Measurements from ENCODE around the gene RNF123. TPM values are rescaled to one million over a fixed set of nuclear protein-coding genes. Genes with fewer than 3 reads are reported as not detected.

RNF123 gene
- total RNA-seq, 3 donors from 2014 or later (not counting 1 experiment from before 2014, with no cell fraction given): 48.5 to 58.7 (median 55.6) TPM

DNA sequence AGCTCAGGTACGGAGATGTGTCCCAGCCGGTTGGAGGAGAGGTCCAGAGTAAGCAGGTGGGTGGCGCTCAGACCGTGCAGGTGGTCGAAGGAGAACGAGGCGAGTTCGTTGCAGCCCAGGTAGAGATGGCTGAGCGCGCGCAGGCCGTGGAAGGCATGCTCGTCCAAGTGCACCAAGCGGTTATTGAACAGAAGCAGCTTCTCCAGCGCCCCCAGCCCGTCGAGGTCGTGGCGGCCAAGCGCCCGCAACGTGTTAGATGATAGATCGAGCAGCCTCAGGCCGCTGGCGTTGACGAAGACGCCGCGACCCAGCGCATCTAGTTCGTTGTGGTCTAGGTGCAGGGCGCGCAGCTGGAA lies 29.5 kb downstream of the RNF123 start:
- Mint-ChIP-seq H3K27me3 (ENCODE audit: low read depth in 2 of 2) (no peaks in the 10 kb centered on the region), H3K36me3 (no peaks in the 10 kb centered on the region), H3K4me1 (peaks cover 27 to 42% of the 10 kb centered on the region in 2 donors), H3K4me3 (peak overlapping the region; percentile 93), H3K27ac (peak overlapping the region; percentile 87 to 93), H3K9me3 (no peaks in the 10 kb centered on the region)
- no peak for ATAC-seq
- H3K27me3 ChIP-seq (ENCODE audit: control insufficient read depth, insufficient read depth, low read length): no peaks in the 10 kb centered on the region
- intact Hi-C loops (cut with micrococcal nuclease): loop anchor here (1.0 to 2.0 kb wide), 2 partner anchors 30 to 67 kb away; partner anchors contain the start of genes IP6K1, MST1 and RNF123
- peak overlapping the region; percentile 75 for H3K4me3 ChIP-seq (ENCODE audit: low read length)
- H3K4me1 ChIP-seq (ENCODE audit: control insufficient read depth, insufficient read depth, low read length): peaks cover 39% of the 10 kb centered on the region
- no peak for DNase-seq
- TF ChIP-seq, protein P1, sequence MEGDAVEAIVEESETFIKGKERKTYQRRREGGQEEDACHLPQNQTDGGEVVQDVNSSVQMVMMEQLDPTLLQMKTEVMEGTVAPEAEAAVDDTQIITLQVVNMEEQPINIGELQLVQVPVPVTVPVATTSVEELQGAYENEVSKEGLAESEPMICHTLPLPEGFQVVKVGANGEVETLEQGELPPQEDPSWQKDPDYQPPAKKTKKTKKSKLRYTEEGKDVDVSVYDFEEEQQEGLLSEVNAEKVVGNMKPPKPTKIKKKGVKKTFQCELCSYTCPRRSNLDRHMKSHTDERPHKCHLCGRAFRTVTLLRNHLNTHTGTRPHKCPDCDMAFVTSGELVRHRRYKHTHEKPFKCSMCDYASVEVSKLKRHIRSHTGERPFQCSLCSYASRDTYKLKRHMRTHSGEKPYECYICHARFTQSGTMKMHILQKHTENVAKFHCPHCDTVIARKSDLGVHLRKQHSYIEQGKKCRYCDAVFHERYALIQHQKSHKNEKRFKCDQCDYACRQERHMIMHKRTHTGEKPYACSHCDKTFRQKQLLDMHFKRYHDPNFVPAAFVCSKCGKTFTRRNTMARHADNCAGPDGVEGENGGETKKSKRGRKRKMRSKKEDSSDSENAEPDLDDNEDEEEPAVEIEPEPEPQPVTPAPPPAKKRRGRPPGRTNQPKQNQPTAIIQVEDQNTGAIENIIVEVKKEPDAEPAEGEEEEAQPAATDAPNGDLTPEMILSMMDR (IDR thresholded peaks at IDR 0.05): no peak
- no peak overlapping the region for H3K27ac ChIP-seq (ENCODE audit: low read length)
- H3K9me3 ChIP-seq (ENCODE audit: control insufficient read depth, insufficient read depth, low read length): no peaks in the 10 kb centered on the region
- WGBS (ENCODE audit: insufficient coverage): 19% methylated on average over 33 of the region's 33 CpGs
- H3K36me3 ChIP-seq (ENCODE audit: control insufficient read depth, insufficient read depth, low read length): peaks cover 10% of the 10 kb centered on the region

DNA sequence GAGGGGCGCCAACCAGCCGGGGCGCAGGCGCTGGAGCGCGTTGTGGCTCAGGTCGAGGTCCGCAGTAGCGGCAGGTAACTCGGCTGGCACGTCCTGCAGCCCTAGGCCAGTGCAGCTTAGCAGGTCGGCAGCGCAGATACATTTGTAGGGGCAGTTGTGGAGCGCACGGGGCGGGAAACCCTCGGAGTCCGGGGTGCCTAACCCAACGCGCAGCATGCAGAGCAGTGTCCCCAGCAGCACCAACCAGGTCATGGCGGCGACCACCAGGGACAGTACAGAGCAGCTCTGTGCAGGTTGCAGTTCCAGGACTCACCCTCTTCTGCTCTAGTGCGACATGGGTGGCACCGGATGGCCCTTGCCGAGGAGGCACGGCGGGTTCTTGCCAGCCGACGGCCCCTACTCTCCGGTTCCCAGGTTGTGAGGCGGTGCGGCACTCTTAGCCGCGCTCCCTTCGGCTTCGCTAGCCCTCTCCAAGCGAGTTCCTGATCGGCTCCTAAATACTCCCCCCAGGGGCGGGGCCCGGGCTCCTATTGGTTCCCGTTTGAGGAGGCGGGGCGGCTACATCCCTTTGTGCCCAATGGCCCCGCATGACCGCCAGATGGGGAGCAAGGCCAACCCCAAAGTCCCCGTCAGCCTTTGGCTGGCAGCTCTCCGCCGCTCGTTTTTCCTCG lies 30.0 kb downstream of the RNF123 start, which contains the start of gene AMIGO3:
AMIGO3 (minus strand) TSS at position 471 of the 671 bp plus-strand sequence; CDS start at position 252, 219 bp downstream.
- H3K27ac Mint-ChIP-seq: peak within 1 kb of the TSS; percentile 87 to 93
- Histone ChIP-seq H3K27me3 (ENCODE audit: control insufficient read depth, insufficient read depth, low read length) (no peaks in the 10 kb centered on the region), H3K4me3 (ENCODE audit: low read length) (peak within 1 kb of the TSS; percentile 75), H3K9me3 (ENCODE audit: control insufficient read depth, insufficient read depth, low read length) (no peaks in the 10 kb centered on the region), H3K36me3 (ENCODE audit: control insufficient read depth, insufficient read depth, low read length) (peaks cover 10% of the 10 kb centered on the region), H3K27ac (ENCODE audit: low read length) (peak within 1 kb of the TSS; percentile 71), H3K4me1 (ENCODE audit: control insufficient read depth, insufficient read depth, low read length) (peaks cover 42% of the 10 kb centered on the region)
- H3K4me1 Mint-ChIP-seq: peaks cover 32 to 42% of the 10 kb centered on the region in 2 donors
- H3K36me3 Mint-ChIP-seq: no peaks in the 10 kb centered on the region
- H3K4me3 Mint-ChIP-seq: peak within 1 kb of the TSS; percentile 93
- H3K9me3 Mint-ChIP-seq: no peaks in the 10 kb centered on the region
- ATAC-seq (peak; percentile 74 to 86 (median 75)), DNase-seq (peak; percentile 92 to 93)
- TF ChIP-seq, protein P1 (IDR thresholded peaks at IDR 0.05): peak; percentile 85
- H3K27me3 Mint-ChIP-seq (ENCODE audit: low read depth in 2 of 2): no peaks in the 10 kb centered on the region
- intact Hi-C loops (cut with micrococcal nuclease): loop anchor here (1.0 to 2.0 kb wide), 2 partner anchors 31 to 67 kb away; partner anchors contain the start of genes IP6K1, MST1 and RNF123
- under 1% methylated on average over 50 of the region's 50 CpGs for WGBS (ENCODE audit: insufficient coverage)

DNA sequence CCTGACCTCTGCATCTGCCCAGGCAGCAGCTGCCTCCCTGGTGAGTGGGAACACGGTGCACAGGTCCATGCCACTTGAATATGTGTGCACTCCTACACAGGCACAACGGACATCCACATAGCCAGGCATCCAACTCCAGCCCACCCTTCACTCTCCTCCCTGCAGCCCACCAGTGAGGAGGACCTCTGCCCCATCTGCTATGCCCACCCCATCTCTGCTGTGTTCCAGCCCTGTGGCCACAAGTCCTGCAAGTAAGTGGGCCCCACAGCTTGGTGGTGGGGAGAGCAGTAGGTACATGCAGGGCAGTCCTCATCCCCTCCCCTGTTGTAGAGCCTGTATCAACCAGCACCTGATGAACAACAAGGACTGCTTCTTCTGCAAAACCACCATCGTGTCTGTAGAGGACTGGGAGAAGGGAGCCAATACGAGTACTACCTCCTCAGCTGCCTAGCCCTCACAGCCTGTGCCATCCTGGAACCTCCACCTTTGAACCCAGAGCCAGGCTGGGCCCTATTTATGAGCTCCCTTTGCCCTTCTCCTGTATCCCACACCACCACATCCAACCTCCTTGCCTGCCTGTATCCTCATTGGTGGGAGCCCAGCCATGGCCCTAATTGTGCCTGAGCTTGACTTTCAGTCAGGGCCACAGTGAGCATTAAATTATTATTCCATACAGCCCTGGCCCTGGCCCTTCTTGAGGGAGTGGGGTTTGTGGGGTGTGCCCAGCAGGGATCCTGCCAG lies 31.7 kb downstream of the RNF123 start:
- Mint-ChIP-seq H3K36me3 (no peaks in the 10 kb centered on the region), H3K27me3 (ENCODE audit: low read depth in 2 of 2) (no peaks in the 10 kb centered on the region), H3K4me1 (peaks cover 34 to 46% of the 10 kb centered on the region in 2 donors), H3K9me3 (no peaks in the 10 kb centered on the region), H3K27ac (peak overlapping the region; percentile 29 to 38), H3K4me3 (peak overlapping the region; percentile 13)
- peaks cover 10% of the 10 kb centered on the region for H3K36me3 ChIP-seq (ENCODE audit: control insufficient read depth, insufficient read depth, low read length)
- H3K9me3 ChIP-seq (ENCODE audit: control insufficient read depth, insufficient read depth, low read length): no peaks in the 10 kb centered on the region
- TF ChIP-seq, protein P1 (IDR thresholded peaks at IDR 0.05): no peak
- WGBS (ENCODE audit: insufficient coverage): 94% methylated on average over 4 of the region's 4 CpGs
- DNase-seq: peak in 1 of 2 donors; percentile 23
- H3K27ac ChIP-seq (ENCODE audit: low read length): no peak overlapping the region
- intact Hi-C loops (cut with micrococcal nuclease): no loop called here
- no peak for ATAC-seq
- no peak overlapping the region for H3K4me3 ChIP-seq (ENCODE audit: low read length)
- H3K4me1 ChIP-seq (ENCODE audit: control insufficient read depth, insufficient read depth, low read length): peaks cover 51% of the 10 kb centered on the region
- H3K27me3 ChIP-seq (ENCODE audit: control insufficient read depth, insufficient read depth, low read length): no peaks in the 10 kb centered on the region
